Mesendoderm (in vitro differentiated cells): ENCODE data around the gene ZNF175.

Experiments used
- DNase-seq: peaks from one replicate; pipeline ENCODE4 v3.0.0; 2013
- H2AK5ac ChIP-seq: 2 replicates; pipeline ENCODE4 v1.6.1; 2013; ENCODE audit warnings: low read length, inconsistent platforms
- H2BK120ac ChIP-seq: 2 replicates; pipeline ENCODE4 v1.6.1; 2013; ENCODE audit warnings: low read depth, mild to moderate bottlenecking, low read length, moderate library complexity, mixed read lengths
- H2BK15ac ChIP-seq: replicated peaks from 2 replicates; pipeline ENCODE4 v1.6.1; 2013; ENCODE audit warnings: low read depth, mild to moderate bottlenecking, moderate library complexity
- H2BK5ac ChIP-seq: 2 replicates; pipeline ENCODE4 v1.6.1; 2013; ENCODE audit warnings: low read length, inconsistent platforms
- H3K18ac ChIP-seq: 2 replicates; pipeline ENCODE4 v1.6.1; 2013; ENCODE audit warnings: mild to moderate bottlenecking, low read length, mixed read lengths
- H3K23ac ChIP-seq: one replicate; pipeline ENCODE4 v1.6.1; 2013; ENCODE audit warnings: low read length
- H3K27ac ChIP-seq: 2 replicates; pipeline ENCODE4 v1.5.1; 2013; ENCODE audit warnings: low read depth, mild to moderate bottlenecking, inconsistent platforms, low read length, moderate library complexity
- H3K27me3 ChIP-seq: 2 replicates; pipeline ENCODE4 v1.6.1; 2013; ENCODE audit warnings: low read length, control low read depth, mild to moderate bottlenecking, inconsistent platforms; ENCODE audit not compliant: insufficient read depth, poor library complexity
- H3K36me3 ChIP-seq: 2 replicates; pipeline ENCODE4 v1.6.1; 2013; ENCODE audit warnings: low read length, inconsistent platforms; ENCODE audit not compliant: control insufficient read depth, insufficient read depth
- H3K4ac ChIP-seq: one replicate; pipeline ENCODE4 v1.6.1; 2013; ENCODE audit warnings: low read depth, mild to moderate bottlenecking, low read length, moderate library complexity
- H3K4me1 ChIP-seq: 2 replicates; pipeline ENCODE4 v1.6.1; 2013; ENCODE audit warnings: low read depth, low read length, inconsistent platforms; ENCODE audit not compliant: control insufficient read depth
- H3K4me2 ChIP-seq: 2 replicates; pipeline ENCODE4 v1.6.1; 2013; ENCODE audit warnings: low read length
- H3K4me3 ChIP-seq: 2 replicates; pipeline ENCODE4 v1.5.1; 2013; ENCODE audit warnings: mild to moderate bottlenecking, low read length
- H3K56ac ChIP-seq: one replicate; pipeline ENCODE4 v1.6.1; 2013; ENCODE audit warnings: low read length
- H3K79me1 ChIP-seq: 2 replicates; pipeline ENCODE4 v1.6.1; 2013; ENCODE audit warnings: low read length, inconsistent platforms
- H3K79me2 ChIP-seq: 2 replicates; pipeline ENCODE4 v1.6.1; 2013; ENCODE audit warnings: mild to moderate bottlenecking, low read length; ENCODE audit not compliant: control insufficient read depth, insufficient read depth
- H3K9ac ChIP-seq: 2 replicates; pipeline ENCODE4 v1.6.1; 2013; ENCODE audit warnings: low read length, inconsistent platforms
- H4K5ac ChIP-seq: one replicate; pipeline ENCODE4 v1.6.1; 2013; ENCODE audit warnings: low read length
- H4K8ac ChIP-seq: one replicate; pipeline ENCODE4 v1.6.1; 2013; ENCODE audit warnings: low read depth, mild to moderate bottlenecking, control low read depth, low read length, moderate library complexity
- WGBS: extraction: QIAGEN DNeasy Blood & Tissue Kit; methylation state at CpG from one replicate; pipeline ENCODE4 v1.1.7; 2013; ENCODE audit warnings: low lambda C conversion rate, missing lambda C conversion rate; ENCODE audit not compliant: insufficient coverage; ENCODE audit errors: extremely low coverage; 5-methylcytosine and 5-hydroxymethylcytosine counted together

Gene ZNF175

GRCh38 chr19:51600940-51601580 is 30.0 kb downstream of the ZNF175 start:
- Histone ChIP-seq H3K18ac (no peak overlapping the region), H4K5ac (no peak overlapping the region), H3K4me3 (no peak overlapping the region), H3K79me1 (no peaks in the 10 kb centered on the region), H3K4ac (no peak overlapping the region), H4K8ac (no peak overlapping the region), H2AK5ac (no peak overlapping the region), H3K23ac (no peak overlapping the region), H3K4me1 (no peaks in the 10 kb centered on the region), H2BK120ac (no peak overlapping the region), H3K79me2 (no peaks in the 10 kb centered on the region), H3K27ac (no peak overlapping the region), H2BK15ac (no peak overlapping the region), H2BK5ac (no peak overlapping the region), H3K36me3 (no peaks in the 10 kb centered on the region), H3K27me3 (no peaks in the 10 kb centered on the region), H3K9ac (no peak overlapping the region), H3K56ac (no peak overlapping the region), H3K4me2 (no peak overlapping the region)
- DNase-seq = no peak
- WGBS = no CpG with 5 or more reads among the region's 59 CpGs

DNA sequence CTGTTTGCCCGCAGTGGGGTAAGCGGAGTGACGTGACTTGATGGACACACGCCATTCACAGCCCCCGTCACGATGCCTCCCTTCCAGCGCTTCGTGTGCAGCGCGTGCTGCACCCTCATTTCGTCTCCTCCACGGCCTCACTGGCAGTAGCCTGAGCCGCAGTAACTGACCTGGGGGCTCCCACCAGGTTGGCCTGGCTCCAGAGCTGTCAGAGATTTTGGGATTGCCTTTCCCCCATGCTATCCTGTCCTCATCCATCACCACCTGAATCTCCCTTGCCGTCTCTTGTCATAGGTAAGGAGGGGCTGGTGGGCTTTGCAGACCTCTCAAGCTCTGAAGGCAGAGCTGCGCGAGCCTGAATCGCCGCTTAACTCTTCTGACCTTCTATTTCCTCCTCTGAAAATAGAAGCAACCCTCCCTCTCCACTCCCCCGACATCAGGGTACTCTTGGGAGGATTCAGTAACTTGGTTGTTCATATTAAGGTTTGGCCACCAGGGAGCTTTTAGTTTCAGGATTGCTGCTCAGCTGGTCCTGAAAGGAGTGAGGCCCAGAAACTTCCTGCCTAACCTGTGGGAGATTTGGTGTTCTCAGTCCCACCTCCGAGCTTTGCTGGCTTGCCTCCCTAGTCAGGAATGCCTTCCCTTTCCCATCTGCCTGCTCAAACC is 31.2 kb downstream of the ZNF175 start:
- H3K23ac ChIP-seq = no peak overlapping the region
- H3K27me3 ChIP-seq = no peaks in the 10 kb centered on the region
- H3K4ac ChIP-seq = no peak overlapping the region
- H4K5ac ChIP-seq = no peak overlapping the region
- H3K4me1 ChIP-seq = no peaks in the 10 kb centered on the region
- no peaks in the 10 kb centered on the region for H3K79me2 ChIP-seq
- H3K27ac ChIP-seq = no peak overlapping the region
- no peak overlapping the region for H2BK5ac ChIP-seq
- no peak overlapping the region for H3K4me3 ChIP-seq
- H2BK120ac ChIP-seq = no peak overlapping the region
- no peak overlapping the region for H3K9ac ChIP-seq
- no peak overlapping the region for H3K56ac ChIP-seq
- no peaks in the 10 kb centered on the region for H3K79me1 ChIP-seq
- no peak for DNase-seq
- H3K4me2 ChIP-seq = no peak overlapping the region
- no peaks in the 10 kb centered on the region for H3K36me3 ChIP-seq
- no peak overlapping the region for H2AK5ac ChIP-seq
- H2BK15ac ChIP-seq = no peak overlapping the region
- WGBS = no CpG with 5 or more reads among the region's 20 CpGs
- H4K8ac ChIP-seq = no peak overlapping the region
- no peak overlapping the region for H3K18ac ChIP-seq

DNA sequence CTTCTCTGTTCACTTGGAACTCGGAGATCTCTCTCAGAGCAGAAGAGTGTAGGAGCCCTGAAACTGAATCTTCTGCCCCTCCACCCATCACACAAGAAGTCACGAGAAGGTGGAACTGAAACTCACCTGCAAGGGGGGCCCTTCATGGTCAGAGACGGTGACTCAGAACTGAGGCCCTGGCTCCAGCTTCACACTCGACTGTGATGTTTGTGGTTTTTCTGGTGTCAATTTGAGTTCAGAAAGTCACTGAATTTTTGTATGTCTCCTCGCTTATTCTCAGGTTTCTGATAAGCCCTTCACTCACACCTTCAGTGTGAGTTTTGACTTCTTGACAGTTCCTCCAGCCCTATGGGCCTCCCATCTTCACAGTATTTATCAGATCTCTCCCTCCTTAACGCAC is 36.0 kb downstream of the ZNF175 start:
- Histone ChIP-seq H3K79me2 (no peaks in the 10 kb centered on the region), H3K27ac (no peak overlapping the region), H3K36me3 (no peaks in the 10 kb centered on the region), H3K23ac (no peak overlapping the region), H3K4me2 (no peak overlapping the region), H3K4me3 (no peak overlapping the region), H4K5ac (no peak overlapping the region), H3K4ac (no peak overlapping the region), H2BK120ac (no peak overlapping the region), H3K18ac (no peak overlapping the region), H3K79me1 (no peaks in the 10 kb centered on the region), H4K8ac (no peak overlapping the region), H3K9ac (no peak overlapping the region), H2BK15ac (no peak overlapping the region), H3K4me1 (no peaks in the 10 kb centered on the region), H2AK5ac (no peak overlapping the region), H2BK5ac (no peak overlapping the region), H3K56ac (no peak overlapping the region), H3K27me3 (no peaks in the 10 kb centered on the region)
- WGBS = no CpG with 5 or more reads among the region's 6 CpGs
- no peak for DNase-seq

DNA sequence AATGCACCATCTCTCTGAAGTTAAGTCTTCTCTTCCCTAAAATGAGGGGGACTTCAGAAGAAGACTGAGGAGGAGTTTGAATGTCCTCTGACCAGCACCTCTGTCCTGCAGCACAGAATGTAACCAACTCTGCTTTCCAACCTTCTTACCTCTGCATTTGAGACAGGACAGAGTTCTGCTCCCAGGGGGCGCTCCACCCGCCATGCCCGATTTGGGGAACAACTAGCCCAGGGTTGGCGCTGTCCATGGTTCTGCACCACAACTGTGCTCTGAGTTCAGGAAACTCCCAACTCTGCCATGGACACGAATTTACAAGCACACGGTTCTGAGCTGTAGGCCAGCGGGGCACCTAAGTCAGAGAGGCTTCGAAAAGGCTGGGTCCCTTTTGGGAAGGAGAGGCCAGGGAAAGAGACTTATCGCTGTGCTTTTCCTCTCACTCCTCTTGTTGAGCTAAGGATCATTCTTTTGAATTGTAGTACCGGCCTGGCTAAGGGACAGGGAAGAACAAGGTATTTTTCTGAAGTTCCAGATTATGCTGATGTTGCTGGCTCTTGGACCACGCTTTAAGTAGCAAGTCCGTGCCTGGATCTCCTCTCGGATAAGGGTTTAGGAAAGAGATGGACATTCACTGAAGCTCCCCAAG is 37.0 kb downstream of the ZNF175 start:
- no peak overlapping the region for H3K56ac ChIP-seq
- H3K27me3 ChIP-seq = no peaks in the 10 kb centered on the region
- H2AK5ac ChIP-seq = no peak overlapping the region
- H3K4me2 ChIP-seq = no peak overlapping the region
- no peaks in the 10 kb centered on the region for H3K4me1 ChIP-seq
- no peak overlapping the region for H3K4ac ChIP-seq
- no peak overlapping the region for H4K5ac ChIP-seq
- no peaks in the 10 kb centered on the region for H3K79me2 ChIP-seq
- no peak overlapping the region for H3K27ac ChIP-seq
- WGBS = no CpG with 5 or more reads among the region's 13 CpGs
- H4K8ac ChIP-seq = no peak overlapping the region
- H3K9ac ChIP-seq = no peak overlapping the region
- H2BK15ac ChIP-seq = no peak overlapping the region
- no peaks in the 10 kb centered on the region for H3K79me1 ChIP-seq
- no peak overlapping the region for H3K4me3 ChIP-seq
- no peak overlapping the region for H2BK5ac ChIP-seq
- DNase-seq = peak; percentile 86
- no peaks in the 10 kb centered on the region for H3K36me3 ChIP-seq
- no peak overlapping the region for H2BK120ac ChIP-seq
- no peak overlapping the region for H3K23ac ChIP-seq
- no peak overlapping the region for H3K18ac ChIP-seq

DNA sequence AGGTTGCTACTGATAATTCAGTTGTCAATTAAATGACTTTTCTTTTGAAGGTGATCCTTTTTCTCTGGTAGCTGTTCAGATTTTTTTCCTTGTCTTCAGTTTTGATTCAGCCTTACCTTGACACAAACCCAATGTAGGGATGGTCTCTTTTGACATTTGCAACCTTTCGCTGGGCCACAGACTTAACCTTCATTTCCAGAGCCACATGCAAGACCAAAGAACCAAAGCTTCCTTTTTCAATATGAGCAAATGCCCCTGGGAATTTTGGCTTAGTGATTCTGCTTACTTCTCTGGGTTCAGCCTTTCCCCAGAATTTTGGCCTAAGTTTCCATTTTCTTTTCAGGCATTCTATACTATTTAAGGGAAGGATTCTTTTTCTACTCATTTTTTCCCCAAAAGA is 39.5 kb downstream of the ZNF175 start:
- no peak overlapping the region for H3K23ac ChIP-seq
- H2BK5ac ChIP-seq = no peak overlapping the region
- no peak overlapping the region for H2BK15ac ChIP-seq
- H3K4me2 ChIP-seq = no peak overlapping the region
- H3K56ac ChIP-seq = no peak overlapping the region
- H3K9ac ChIP-seq = no peak overlapping the region
- H3K27ac ChIP-seq = no peak overlapping the region
- H4K8ac ChIP-seq = no peak overlapping the region
- H2AK5ac ChIP-seq = no peak overlapping the region
- no peaks in the 10 kb centered on the region for H3K4me1 ChIP-seq
- no peak for DNase-seq
- no peak overlapping the region for H3K18ac ChIP-seq
- WGBS = no CpG with 5 or more reads among the region's 1 CpG
- H3K79me1 ChIP-seq = no peaks in the 10 kb centered on the region
- no peak overlapping the region for H3K4ac ChIP-seq
- H4K5ac ChIP-seq = no peak overlapping the region
- no peak overlapping the region for H2BK120ac ChIP-seq
- H3K36me3 ChIP-seq = no peaks in the 10 kb centered on the region
- no peaks in the 10 kb centered on the region for H3K79me2 ChIP-seq
- H3K27me3 ChIP-seq = no peaks in the 10 kb centered on the region
- H3K4me3 ChIP-seq = no peak overlapping the region
